Measurements from ENCODE around the gene DSCAML1.

DSCAML1 gene

DNA sequence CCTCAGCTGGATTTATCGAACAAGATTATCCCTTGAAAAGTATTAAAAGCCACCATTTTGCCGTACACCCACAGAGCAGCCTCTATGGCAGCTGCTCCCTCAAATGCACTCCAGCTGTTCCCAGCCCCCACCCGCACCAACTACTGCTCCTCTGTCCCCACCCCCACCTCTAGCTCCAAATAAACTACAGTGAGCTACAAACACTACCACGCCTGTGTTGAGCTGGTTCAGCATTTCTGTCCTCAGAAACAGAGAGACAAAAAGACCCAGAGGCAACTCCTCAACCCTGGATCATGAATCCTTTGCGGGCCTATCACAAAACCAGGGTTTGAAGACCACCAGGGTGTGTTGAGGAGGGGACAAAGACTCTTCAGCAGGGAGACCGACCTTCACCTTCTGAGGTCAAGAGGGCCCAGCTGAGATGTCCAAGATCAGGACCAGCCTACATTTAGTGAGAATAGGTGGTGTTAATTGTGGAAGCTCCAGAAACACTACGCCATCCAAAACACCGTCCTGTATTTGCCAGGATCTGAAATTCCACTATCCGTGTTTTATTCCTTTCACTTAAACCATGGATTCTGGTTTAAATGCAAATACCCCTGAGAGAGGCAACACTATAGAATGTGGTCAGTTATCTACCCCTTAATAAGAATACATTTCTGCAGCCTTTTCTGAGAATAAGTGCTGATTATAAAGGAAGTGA is 195.9 kb downstream of the DSCAML1 start:
- no peak for DNase-seq

DNA sequence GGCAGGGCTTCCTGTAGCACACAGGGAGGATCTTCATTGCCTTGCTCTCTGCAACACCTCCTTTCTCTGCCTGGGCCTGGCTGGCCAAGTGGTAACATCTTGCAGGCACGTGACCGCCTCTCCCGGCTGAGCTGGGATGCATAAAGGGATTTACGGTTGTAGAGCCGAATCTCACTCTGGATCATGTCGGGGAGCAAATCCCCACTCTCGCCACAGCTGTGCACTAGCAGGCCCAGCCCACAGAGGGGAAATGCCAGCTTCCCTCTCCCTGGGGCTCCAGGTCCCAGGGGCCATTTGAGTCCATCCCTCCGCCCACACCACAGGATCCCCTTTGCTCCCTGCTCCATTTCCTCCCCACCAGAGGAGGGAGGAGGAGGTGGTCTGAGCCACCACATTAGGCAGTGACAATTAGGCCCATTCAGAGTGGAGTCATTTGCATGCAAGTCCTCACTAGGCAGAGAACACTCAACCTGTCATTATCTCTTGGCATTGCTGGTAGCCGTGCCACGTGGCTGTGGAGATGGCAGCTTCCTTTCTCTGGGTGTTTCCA is 196.7 kb downstream of the DSCAML1 start:
- DNase-seq, result peak; percentile 93

DNA sequence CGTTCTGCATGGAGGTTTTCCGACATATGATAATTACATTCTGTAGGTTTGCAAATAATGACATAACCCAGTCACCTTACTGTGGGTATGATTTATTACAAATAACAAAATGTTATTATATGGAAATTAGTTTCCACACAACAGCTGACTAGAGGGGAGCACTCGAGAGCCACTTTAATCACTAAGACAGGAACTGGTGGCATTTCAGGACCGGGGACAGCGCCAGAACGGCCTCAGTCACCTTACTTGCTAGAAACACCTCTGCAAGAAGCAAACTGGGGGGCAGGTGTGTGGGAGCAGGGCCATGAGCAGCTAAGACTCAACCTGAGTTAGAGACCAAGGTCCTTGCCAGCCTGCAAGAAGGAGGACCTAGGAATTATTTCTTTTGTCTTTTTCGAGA is 199.9 kb downstream of the DSCAML1 start:
- no peak for DNase-seq

DNA sequence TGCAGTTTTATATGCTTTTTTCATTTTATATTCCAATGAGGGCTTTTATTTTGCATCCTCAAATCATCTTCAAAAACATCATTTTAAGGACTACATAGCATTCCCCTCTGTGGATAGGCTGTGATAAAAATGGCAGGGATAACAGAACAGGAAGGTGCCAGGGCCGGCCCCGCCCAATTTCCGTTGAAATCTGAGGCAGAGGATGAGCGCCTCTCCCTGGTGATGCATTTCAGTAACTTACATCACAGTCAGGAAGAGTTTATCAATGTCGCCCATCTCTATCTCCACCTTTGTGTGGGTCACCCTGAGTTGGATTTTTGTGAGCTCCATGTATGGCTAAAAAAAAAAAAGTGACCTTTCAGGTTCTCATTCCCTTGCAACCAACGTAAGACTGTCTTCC is 201.6 kb downstream of the DSCAML1 start:
- no peak for DNase-seq

DNA sequence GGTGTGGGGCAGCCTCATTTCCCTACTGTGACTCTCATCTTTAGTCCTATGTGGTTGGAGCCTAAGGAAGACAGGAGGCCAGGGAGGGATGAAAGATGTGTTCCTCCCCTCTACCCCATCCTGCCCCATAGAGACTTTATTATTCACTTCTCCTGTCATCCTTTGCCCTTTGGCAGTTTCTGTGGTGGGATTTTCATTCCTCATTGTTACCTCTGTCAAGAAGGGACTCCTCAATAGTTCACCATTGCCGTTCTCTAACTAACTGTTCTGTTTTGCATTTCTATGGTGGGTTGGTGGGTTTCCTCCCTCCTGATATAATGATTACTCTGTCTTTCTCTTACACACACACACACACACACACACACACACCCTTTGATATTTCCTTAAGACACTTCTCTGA is 202.3 kb downstream of the DSCAML1 start:
- DNase-seq, result no peak

DNA sequence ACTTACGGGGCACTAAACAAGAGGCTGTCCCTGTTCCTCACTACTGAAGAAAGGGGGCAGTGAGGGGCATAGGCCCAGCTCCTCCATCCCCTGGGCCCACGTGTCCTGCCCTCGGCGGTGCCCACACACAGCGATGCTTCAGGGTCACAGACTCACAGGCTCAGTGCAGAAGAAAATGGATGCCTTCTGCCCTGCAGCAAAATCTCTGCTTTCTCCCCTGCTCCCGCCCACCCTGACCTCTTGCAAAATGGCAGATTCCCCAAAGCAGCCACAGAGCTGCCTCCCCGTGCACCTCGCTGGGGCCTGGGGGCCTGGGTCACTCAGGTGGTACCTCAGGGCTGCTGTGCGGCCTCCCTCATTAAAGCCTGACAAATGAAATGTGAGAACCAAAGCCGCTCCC is 204.0 kb downstream of the DSCAML1 start:
- no peak for DNase-seq

DNA sequence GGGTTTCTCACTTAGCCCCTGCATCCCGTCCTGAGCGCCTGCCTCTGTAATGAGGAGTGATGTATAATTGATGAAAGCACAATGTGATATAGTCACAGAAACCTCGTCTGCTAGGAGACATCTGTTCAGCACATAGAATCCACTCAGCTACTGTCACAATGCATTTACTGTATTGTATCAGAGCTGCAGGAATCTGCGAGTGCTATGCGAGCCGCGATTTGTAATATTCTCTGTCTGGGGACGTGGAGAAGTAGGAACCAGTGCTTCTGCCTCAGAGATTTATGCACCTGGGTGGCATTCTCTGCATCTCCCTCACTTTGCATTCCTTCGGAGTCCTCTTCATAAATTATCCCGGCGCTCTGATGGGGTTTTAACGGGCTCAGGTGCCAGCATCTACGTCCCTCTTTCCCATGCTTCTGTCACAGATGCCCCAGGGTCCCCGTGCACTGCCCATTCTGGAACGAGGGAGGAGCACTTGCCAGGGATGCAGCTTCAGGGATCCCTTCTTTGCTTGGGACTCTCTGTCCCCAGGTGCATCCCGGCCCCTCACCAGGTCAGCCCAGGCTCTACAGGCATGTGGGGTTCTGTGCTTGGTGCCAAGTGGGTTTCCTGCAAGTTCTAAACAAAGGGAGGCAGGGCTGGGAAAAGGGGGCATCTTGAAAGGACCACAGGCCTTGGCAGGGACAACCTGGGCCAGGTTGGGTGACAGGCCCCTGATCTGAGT is 205.5 kb downstream of the DSCAML1 start:
- DNase-seq, result no peak

DNA sequence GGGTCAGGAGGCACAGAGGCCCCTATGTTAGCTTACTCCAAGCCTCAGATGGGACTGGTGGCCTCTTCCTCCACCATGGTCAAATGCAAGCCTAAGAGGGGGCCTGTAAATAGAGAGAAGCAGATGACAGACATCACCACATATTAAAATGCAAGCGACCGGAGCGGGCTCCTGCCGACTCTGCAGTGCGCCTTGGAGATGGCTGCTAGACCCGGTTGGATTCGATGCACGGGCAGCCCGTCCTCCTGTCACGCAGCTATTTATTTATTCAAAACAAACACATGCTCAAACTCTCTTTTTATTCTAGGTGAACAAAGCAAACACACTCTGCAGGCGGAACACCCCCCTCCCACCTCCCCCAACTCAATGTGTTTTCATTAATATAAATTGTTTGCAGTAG is 208.0 kb downstream of the DSCAML1 start:
- DNase-seq, result no peak

DNA sequence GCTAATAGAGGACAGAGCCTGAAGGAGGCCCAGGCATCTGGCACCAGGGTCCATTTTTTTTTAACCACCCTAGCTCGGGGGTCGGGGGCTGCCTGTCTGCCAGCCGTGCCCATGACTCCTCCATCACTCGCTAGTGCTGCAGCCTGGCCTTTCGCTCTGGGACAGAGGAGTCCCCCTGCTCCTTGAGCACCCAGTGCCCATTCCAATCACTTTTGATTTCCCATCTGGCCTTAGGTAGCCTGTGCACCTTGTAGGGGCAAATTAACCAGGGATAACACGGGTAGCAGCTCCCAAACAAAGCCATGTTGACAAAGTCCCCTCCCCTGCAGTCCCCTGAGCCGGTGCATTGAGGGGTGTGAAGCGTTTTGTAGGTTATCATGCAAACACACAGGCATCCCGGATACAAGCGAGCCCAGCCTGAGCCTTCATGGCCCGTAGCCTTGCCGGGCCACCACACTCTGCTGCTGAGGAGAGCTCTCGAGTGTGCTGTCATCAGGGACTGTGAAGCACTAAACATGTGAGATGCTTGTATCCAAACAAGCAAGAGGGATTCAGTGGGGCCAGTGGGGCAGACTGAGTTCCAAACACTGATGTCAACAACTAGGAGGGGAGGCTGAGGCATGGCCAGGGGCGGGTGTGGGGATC is 208.7 kb downstream of the DSCAML1 start:
- no peak for DNase-seq

DNA sequence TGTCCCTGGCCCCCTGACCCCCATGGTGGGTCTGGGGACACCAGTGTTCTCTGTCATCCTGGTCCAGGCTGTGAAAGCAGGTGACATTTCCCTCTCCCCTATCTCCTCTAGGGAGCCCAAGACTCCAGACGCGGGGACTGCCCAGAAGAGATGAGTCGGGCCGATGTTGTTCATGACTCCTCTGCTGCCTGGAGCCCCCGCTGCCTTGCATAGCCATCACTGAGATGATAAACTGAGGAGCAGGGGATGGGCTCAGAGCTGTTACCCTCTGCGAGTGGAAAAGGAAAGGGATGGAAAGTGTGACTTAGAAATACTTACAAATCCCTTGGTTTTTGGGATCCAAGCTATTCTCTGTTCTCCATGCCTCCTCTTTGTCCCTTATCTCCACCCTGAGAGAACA is 209.6 kb downstream of the DSCAML1 start:
- DNase-seq, result no peak

DNA sequence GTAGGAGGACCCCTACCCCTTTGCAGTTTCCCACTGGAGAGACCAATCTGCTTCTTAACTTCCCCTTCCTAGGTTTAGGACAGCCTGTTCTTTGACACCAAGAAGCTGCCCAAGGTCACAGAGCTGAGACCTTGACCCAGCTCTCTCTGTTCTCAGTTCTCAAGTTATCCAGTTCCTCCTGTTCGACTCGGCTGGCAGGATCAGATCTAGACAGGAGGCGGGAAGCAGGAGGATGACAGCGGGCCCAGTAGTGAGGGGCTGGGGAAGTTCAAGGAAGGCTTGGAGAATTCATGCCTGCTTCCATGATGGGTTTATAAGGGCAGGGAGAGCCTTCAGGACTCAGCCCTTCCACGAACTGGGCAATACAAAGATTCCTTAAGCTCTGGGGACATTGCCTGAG is 210.6 kb downstream of the DSCAML1 start:
- no peak for DNase-seq

DNA sequence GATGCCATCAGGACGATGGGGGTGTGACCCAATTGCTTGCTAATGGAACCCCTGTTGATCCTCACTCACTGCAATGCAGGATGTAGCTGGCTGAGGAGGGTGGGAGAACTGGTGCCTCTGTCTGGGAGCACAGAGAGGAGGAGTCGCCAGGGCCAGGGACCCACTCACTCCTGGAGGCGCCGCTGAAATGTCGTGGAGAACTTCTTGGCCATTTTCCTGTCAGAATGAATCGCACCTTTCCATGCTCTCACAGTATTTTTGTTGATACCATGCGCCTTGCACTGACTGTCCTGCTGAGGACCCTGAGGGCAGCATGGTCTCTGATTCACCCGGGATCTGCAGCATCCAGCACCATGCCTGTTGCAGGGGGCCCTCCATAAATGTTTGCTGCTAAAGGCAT is 211.4 kb downstream of the DSCAML1 start:
- no peak for DNase-seq

DNA sequence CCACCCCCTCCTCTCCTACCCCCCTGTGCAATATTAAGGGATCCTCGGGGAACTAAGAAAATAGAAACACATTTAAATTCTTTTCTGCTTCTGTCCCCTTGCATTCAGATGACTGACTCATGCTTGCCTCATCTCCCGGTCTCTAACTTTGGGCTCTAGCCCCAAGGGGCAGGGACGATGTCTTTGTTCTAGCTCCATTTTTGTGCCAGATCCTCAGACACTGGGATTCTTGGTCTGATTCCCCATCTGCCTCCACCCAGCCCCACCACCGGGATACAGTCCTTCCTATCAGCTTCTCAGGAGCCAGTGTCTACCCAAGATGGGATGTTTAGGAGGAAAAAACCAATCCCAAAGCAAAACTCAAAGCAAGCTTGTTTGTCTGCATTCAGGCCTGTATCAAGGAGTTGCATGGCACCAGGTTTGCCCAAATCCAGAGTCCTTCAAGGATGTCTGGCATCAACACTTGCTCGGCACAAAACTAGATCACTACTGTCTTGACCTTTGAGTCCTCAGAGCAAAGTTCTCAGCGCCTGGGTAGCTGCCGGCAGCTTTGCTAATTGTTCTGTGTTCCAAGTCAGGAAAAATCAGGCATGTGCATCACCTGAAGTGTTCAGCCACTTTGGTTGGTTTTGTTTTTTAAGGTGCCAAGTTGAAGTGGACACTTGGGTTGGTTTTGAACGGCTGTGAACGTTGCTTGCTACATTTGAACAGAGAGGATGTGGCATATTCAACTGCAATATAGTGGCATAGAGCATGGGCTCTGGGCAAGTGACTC is 212.8 kb downstream of the DSCAML1 start:
- no peak for DNase-seq

DNA sequence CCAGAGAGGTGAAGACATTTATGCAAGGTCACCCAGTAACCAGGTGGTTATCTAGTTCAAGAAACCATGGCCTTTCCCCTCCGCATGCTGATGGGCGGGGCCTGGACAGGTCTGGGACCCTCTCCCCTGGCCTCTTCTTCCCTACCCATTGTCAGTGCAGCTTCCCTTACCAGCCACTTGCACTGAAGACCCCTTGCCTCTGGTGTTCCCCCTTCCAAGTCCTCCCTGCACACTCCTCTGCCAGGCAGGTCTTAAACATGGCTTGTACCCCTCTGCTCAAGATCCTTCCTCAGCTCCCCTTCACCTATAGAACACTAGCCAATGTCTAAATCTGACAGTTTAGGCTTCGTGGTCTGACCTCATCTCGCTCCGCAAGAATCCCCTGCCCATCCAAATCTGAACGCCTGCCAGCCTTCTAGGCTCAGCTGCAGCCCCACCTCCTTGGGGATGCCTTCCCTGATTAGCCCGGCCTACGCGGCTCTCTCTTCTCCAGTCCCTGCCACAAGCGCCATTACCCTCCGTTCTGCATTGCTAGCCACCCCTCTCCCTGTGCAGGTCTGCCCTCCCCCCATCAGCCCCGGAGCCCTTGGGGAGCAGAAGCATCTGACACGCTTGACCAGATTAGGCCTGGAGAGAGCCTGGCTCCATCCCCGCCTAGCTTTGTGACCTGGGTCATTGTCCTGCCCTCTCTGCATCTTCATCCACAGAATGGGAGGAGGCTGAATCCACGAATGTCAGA is 213.8 kb downstream of the DSCAML1 start:
- DNase-seq, result no peak

DNA sequence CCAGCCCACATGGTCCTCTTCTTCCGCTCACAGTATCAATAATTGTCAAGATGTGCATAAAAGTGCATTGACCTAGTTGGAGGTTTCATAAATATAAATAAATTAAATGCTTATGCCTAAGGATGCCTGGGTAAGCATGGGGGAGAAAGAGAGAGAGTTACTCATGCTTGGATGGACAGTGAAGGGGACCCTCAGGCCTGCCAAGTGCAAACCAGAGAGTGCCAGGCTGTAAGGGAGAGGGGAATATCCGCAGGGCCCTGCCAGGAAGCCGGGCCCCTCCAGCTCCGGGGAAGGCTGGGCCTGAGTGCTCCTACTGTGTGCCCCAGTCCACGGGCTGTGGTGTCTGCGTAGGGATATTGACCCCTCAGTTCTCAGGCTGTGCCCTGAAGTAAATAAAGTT is 214.6 kb downstream of the DSCAML1 start:
- no peak for DNase-seq

DNA sequence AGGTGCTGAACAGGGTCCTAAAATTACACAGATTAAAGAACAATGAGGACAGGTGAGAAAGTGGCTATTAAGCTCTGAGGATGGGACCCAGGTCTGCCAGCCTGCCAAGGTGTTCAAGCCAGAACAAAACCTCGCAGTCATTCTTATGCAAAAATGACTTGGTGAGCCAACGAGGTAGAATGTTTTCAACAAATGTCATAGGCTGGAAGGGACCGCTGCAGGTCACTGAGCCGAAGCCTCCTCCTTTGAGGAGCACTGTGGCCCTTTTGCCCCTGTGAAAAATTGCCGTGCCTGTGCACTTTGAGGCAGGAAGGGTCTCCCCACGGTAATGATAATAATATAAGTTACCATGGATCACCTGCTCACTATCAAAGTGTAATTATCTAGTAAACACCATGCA is 216.2 kb downstream of the DSCAML1 start:
- peak; percentile 39 for DNase-seq

DNA sequence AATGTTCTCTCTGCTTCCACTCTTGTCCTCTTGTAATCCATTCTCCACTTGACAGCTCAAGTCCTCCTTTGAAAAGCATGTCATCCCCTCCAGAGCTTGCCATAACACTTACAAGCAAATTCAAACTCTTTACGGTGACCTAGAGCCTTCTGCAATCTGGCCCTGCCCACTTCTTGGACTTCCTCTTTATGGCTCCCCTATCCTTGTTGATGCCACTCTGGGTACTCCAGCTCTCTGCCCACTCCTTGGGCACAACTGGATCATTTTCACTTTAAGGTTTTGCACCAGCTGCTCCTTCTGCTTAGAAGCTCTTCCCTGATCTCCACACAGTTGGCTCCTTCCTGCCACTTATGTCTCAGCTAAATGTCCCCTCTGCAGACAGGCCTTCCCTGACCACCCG is 217.9 kb downstream of the DSCAML1 start:
- DNase-seq, result no peak

DNA sequence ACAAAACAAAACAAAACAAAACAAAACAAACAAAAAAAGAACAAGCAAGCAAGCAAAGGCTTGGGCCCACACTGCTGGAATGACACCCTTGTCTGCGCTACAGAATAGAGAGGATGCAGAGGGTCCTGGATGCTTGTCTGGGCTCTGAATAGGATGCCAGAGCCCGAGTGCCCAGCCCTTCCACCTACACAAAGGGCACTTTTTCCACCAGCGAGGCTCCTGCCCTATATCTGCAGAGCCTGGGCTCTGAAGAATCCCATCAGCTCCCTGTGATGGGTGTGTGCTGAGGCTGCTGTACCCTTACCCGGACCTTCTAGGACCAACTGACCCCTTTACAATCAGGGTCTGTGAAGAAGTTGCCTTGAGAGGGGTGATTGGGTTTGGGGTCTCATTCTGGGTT is 221.2 kb downstream of the DSCAML1 start:
- no peak for DNase-seq

DNA sequence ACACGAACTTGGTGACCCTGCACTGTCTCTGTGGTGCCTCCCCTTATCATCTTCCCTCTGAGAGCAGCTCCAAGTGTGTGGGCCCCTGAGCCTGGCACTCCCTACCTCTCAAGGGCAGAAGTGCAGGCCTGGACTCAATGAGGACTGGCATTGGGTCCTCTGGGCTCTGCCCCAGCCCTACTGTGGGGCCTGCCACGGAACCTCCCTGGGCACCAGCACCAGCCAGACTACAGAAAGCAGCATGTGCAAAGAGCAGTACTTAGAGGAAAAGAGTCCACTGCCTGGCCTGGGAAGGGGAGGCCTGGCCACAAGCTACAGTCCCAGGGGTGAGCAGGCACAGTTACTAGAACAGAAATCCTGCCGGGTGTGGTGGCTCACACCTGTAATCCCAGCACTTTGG is 222.5 kb downstream of the DSCAML1 start:
- DNase-seq, result no peak

DNA sequence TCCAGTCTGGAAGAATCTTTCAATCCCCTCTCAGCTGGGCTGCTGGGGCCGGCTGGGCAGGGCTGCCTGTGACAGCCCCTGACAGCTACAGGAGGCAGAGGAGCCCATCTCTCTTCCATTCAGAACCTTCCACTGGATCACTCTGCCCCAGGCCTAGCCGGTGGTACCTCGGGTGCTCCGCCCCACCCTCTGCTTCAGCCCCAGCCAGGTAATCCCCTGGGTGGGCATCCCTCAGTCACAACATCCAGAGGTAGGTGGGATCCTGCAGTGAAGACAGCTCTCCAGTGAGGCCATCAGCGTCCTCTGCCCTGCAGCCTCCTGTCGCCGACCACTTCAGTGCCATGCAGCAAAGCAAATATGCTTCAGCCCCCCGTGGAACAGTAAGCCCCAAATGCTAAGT is 223.7 kb downstream of the DSCAML1 start:
- DNase-seq, result no peak

DNA sequence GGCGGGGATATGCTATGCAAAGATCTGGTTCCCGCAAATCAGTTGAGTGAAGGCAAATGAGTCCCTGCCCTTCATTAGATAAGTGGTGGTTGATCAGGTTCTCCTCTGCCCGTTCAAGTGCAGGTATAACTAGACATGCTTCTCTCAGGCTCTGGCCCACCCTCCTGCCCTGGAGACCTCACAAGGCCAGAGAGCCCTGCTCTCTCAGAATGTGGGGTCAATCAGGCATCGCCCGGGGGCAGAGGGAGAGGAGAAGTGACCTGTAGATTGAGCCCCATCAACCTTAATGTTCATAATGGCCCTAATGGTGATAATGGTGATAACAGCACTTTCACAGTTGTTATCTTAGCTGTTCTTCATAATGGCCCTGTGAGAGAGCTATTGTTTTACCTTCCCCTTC is 224.3 kb downstream of the DSCAML1 start:
- no peak for DNase-seq

DNA sequence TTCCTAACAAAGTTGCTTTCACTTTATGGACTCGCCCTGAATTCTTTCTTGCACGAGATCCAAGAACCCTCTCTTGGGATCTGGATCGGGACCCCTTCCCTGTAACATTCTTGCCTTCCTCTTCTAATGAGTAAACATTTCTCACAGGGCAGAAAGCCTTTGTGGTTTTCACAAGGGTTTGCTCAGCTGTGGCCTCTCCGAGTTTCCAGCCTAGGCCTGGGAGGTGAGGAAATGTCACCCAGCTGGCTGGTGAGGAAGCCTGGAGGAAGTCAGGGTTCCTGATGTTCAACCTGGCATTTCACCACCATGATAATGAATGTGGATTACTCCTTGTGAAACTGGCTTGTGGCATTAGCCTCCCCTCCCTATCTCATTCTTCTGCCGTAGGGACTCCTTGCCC is 224.9 kb downstream of the DSCAML1 start:
- no peak for DNase-seq

DNA sequence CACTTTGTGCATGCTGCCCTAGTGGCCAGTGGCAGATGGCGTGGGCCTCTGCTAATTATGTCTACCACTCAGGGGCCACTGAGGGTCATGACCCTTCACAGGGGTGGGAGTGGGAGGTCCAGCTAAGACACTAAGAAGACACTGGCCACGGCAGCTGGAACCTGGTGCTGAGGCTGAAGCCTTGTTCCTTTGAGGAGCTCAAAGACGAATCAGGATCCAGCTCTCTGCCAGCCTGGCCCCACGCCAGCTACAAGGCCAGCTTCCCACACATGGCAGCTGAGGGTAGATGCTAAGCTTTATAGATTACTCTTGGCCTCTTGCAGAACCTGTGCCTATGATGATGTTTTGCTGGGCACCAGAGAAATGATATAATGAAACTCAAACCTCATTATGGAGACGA is 226.3 kb downstream of the DSCAML1 start:
- peak; percentile 16 for DNase-seq
